Thoracic aorta (tissue), 2 donors: Measurements from ENCODE around the gene GPR155. TPM values are rescaled to one million over a fixed set of nuclear protein-coding genes. Genes with fewer than 3 reads are reported as not detected.
A peak's percentile ranks its signal among the peaks of the same experiment; 100 is the strongest.
"Not testable (repeated sequence)": the region's sequence is repeated elsewhere in the genome, so short reads cannot be mapped to it uniquely, and the experiment has no call there.

Experiments
- ATAC-seq: fragments of 150-250 bp; one replicate; pipeline ENCODE4 v1.8.0; 2017; ENCODE audit warnings: low read depth; ENCODE audit not compliant: insufficient number of reproducible peaks, low FRiP score
- DNase-seq: peaks from one replicate; pipeline ENCODE4 v3.0.0-alpha.2; 2020; ENCODE audit warnings: low spot score
- H3K27ac ChIP-seq, 2 donors: fragments of 200-600 bp; sonication (generic); 1 replicate in 1 of 2; 2 replicates in 1 of 2; pipeline ENCODE4 v1.5.1; 2016; ENCODE audit warnings: mild to moderate bottlenecking in 2 of 2, moderate library complexity in 2 of 2
- H3K27me3 ChIP-seq: fragments of 200-600 bp; sonication (generic); replicated peaks from 2 replicates; pipeline ENCODE4 v1.6.0; 2016; ENCODE audit warnings: mild to moderate bottlenecking; ENCODE audit not compliant: insufficient read depth
- H3K36me3 ChIP-seq: fragments of 200-600 bp; sonication (generic); one replicate; pipeline ENCODE4 v1.5.1; 2016
- H3K4me1 ChIP-seq, 2 donors: fragments of 200-600 bp; sonication (generic); 1 replicate in 1 of 2; 2 replicates in 1 of 2; pipeline versions ENCODE4 v1.5.1 to v1.6.0; 2016; ENCODE audit warnings: low read depth in 2 of 2, mild to moderate bottlenecking in 1 of 2; ENCODE audit not compliant: control insufficient read depth in 1 of 2
- H3K4me3 ChIP-seq: fragments of 200-600 bp; sonication (generic); 2 replicates; pipeline ENCODE4 v1.5.1; 2016; ENCODE audit warnings: mild to moderate bottlenecking
- H3K9me3 ChIP-seq: fragments of 200-600 bp; sonication (generic); 2 replicates; pipeline ENCODE4 v1.5.1; 2016
- CTCF ChIP-seq: fragments of 200-600 bp; sonication (generic); IDR thresholded peaks from one replicate; pipeline ENCODE4 v1.5.1; 2019; ENCODE audit warnings: antibody characterized with exemption
- total RNA-seq, 2 donors: library from RNA; depleted of rRNA; stranded (reverse); fragments of >200 nt; gene quantifications; one replicate each; pipeline versions ENCODE4 v1.1.0 to v1.2.3, GENCODE V29; 2016

Gene GPR155
- total RNA-seq, 2 donors from 2014 or later = 6.6 to 6.8 TPM

GRCh38 chr2:174487820-174488162, 962 bp upstream of the GPR155 start:
- peak overlapping the region; percentile 90 for H3K4me3 ChIP-seq
- ATAC-seq (no peak), DNase-seq (no peak)
- H3K4me1 ChIP-seq = peaks cover 0 to 17% of the 10 kb centered on the region in 2 donors
- no peaks in the 10 kb centered on the region for H3K9me3 ChIP-seq
- H3K27me3 ChIP-seq = no peaks in the 10 kb centered on the region
- no peak for TF ChIP-seq CTCF
- H3K27ac ChIP-seq = no peak overlapping the region
- no peaks in the 10 kb centered on the region for H3K36me3 ChIP-seq

- ATAC-seq (peak; percentile 93), DNase-seq (peak; percentile 99)
- Histone ChIP-seq H3K9me3 (no peaks in the 10 kb centered on the region), H3K27ac (peak overlapping the region; percentile 64 to 71), H3K27me3 (no peaks in the 10 kb centered on the region), H3K4me1 (peaks cover 0 to 17% of the 10 kb centered on the region in 2 donors), H3K36me3 (no peaks in the 10 kb centered on the region), H3K4me3 (peak overlapping the region; percentile 90)
- no peak for TF ChIP-seq CTCF
These were observed 435 bp upstream of the GPR155 start for GRCh38 chr2:174487108-174487819.

GRCh38 chr2:174485788-174486562, 854 bp downstream of the GPR155 start:
- H3K9me3 ChIP-seq = no peaks in the 10 kb centered on the region
- ATAC-seq (no peak), DNase-seq (no peak)
- H3K27me3 ChIP-seq = no peaks in the 10 kb centered on the region
- TF ChIP-seq CTCF = no peak
- peaks cover 3% of the 10 kb centered on the region for H3K36me3 ChIP-seq
- H3K4me3 ChIP-seq = peak overlapping the region; percentile 90
- peaks cover 0 to 17% of the 10 kb centered on the region in 2 donors for H3K4me1 ChIP-seq
- peak overlapping the region; percentile 64 to 68 for H3K27ac ChIP-seq

- ATAC-seq, H3K27me3 ChIP-seq, H3K36me3 ChIP-seq, H3K9me3 ChIP-seq, DNase-seq, H3K27ac ChIP-seq: not testable (repeated sequence)
- Histone ChIP-seq H3K4me3 (peak overlapping the region; percentile 90), H3K4me1 (peaks cover 0 to 17% of the 10 kb centered on the region in 2 donors)
These were observed 1.8 kb downstream of the GPR155 start for GRCh38 chr2:174485045-174485444.

GRCh38 chr2:174484573-174484972, 2.3 kb downstream of the GPR155 start:
- H3K4me3 ChIP-seq = no peak overlapping the region
- TF ChIP-seq CTCF = no peak

More at GRCh38 chr2:174484573-174484972, 2.3 kb downstream of the GPR155 start:
- H3K27ac ChIP-seq = no peak overlapping the region
- no peaks in the 10 kb centered on the region for H3K27me3 ChIP-seq
- no peaks in the 10 kb centered on the region for H3K9me3 ChIP-seq
- H3K4me1 ChIP-seq = peaks cover 0 to 17% of the 10 kb centered on the region in 2 donors
- H3K36me3 ChIP-seq = peaks cover 8% of the 10 kb centered on the region
- DNase-seq (no peak), ATAC-seq (no peak)
